ENCODE results near the gene FRA10AC1. TPM values are rescaled to one million over a fixed set of nuclear protein-coding genes. Genes with fewer than 3 reads are reported as not detected.

Gene FRA10AC1
- total RNA-seq, 1 experiment from 2014 or later = 21.6 TPM

DNA sequence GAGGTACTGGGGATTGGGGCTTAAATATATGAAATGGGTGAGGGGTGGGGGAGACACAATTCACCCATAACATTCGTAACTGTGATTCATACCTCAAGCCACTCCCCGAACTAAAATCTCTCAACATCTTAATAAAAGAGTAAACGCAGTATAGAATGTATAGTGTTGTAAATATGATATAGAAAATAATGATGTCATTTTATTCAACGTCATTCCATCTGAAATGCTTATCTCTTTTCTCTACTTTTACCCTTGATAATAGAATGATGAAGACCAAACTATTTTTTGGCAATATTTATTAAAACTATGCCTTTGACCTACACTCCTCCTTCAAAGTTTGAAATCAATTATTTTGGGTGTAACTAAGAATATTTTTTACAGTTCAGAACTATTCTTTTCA lies 36.4 kb downstream of the FRA10AC1 start:
- Histone ChIP-seq H3K4me3 (ENCODE audit: low read depth, low read length, poor library complexity, severe bottlenecking) (no peak overlapping the region), H3K9me3 (ENCODE audit: low read depth, low read length, poor library complexity, severe bottlenecking) (no peaks in the 10 kb centered on the region), H3K27me3 (replicated peaks; ENCODE audit: insufficient read depth, low read depth, low read length, poor library complexity) (no peaks in the 10 kb centered on the region), H3K4me1 (ENCODE audit: insufficient read depth, low read length, poor library complexity, severe bottlenecking) (no peaks in the 10 kb centered on the region), H3K27ac (ENCODE audit: low read depth, low read length, poor library complexity, severe bottlenecking) (no peak overlapping the region), H3K36me3 (ENCODE audit: insufficient read depth, low read length, poor library complexity, severe bottlenecking) (peaks cover 30% of the 10 kb centered on the region)
- TF ChIP-seq, protein P1, sequence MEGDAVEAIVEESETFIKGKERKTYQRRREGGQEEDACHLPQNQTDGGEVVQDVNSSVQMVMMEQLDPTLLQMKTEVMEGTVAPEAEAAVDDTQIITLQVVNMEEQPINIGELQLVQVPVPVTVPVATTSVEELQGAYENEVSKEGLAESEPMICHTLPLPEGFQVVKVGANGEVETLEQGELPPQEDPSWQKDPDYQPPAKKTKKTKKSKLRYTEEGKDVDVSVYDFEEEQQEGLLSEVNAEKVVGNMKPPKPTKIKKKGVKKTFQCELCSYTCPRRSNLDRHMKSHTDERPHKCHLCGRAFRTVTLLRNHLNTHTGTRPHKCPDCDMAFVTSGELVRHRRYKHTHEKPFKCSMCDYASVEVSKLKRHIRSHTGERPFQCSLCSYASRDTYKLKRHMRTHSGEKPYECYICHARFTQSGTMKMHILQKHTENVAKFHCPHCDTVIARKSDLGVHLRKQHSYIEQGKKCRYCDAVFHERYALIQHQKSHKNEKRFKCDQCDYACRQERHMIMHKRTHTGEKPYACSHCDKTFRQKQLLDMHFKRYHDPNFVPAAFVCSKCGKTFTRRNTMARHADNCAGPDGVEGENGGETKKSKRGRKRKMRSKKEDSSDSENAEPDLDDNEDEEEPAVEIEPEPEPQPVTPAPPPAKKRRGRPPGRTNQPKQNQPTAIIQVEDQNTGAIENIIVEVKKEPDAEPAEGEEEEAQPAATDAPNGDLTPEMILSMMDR (conservative IDR thresholded peaks at IDR 0.05; ENCODE audit: low read depth, low read length) = no peak
- no peak for TF ChIP-seq EZH2 (IDR thresholded peaks at IDR 0.05; ENCODE audit: borderline replicate concordance, low read depth, low read length, poor library complexity, severe bottlenecking)
- CTCF ChIA-PET = no interaction called here
- POLR2A ChIA-PET (ENCODE audit: low non-redundant PET) = no interaction called here
- intact Hi-C loops (cut with micrococcal nuclease; ENCODE audit: unreplicated experiment) = no loop called here
- no TSS peak for BruUV-seq (replicated peaks)
- no peak for DNase-seq (ENCODE audit: low spot score)

DNA sequence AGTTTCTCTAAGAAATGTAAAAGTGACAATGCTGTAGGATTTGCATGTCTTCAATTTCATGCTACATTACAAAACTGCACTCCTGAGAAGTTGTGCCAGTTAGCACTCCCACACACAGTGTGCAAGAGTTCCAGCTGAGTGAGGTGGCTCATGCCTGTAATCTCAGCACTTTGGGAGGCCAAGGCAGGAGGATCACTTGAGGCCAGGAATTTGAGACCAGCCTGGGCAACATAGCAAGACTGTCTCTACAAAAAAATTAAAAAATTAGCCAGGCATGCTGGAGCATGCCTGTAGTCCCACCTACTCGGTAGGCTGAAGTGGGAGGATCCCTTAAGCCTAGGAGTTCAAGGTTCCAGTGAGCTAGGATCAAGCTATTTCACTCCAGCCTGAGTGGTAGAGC lies 44.6 kb downstream of the FRA10AC1 start:
- intact Hi-C loops (cut with micrococcal nuclease; ENCODE audit: unreplicated experiment) = no loop called here
- no peak for TF ChIP-seq EZH2 (IDR thresholded peaks at IDR 0.05; ENCODE audit: borderline replicate concordance, low read depth, low read length, poor library complexity, severe bottlenecking)
- TF ChIP-seq, protein P1 (conservative IDR thresholded peaks at IDR 0.05; ENCODE audit: low read depth, low read length) = no peak
- DNase-seq (ENCODE audit: low spot score) = no peak
- Histone ChIP-seq H3K27ac (ENCODE audit: low read depth, low read length, poor library complexity, severe bottlenecking) (no peak overlapping the region), H3K36me3 (ENCODE audit: insufficient read depth, low read length, poor library complexity, severe bottlenecking) (no peaks in the 10 kb centered on the region), H3K27me3 (replicated peaks; ENCODE audit: insufficient read depth, low read depth, low read length, poor library complexity) (no peaks in the 10 kb centered on the region), H3K4me3 (ENCODE audit: low read depth, low read length, poor library complexity, severe bottlenecking) (no peak overlapping the region), H3K4me1 (ENCODE audit: insufficient read depth, low read length, poor library complexity, severe bottlenecking) (no peaks in the 10 kb centered on the region), H3K9me3 (ENCODE audit: low read depth, low read length, poor library complexity, severe bottlenecking) (no peaks in the 10 kb centered on the region)
- POLR2A ChIA-PET (ENCODE audit: low non-redundant PET) = no interaction called here
- BruUV-seq (replicated peaks) = no TSS peak
- CTCF ChIA-PET = no interaction called here

DNA sequence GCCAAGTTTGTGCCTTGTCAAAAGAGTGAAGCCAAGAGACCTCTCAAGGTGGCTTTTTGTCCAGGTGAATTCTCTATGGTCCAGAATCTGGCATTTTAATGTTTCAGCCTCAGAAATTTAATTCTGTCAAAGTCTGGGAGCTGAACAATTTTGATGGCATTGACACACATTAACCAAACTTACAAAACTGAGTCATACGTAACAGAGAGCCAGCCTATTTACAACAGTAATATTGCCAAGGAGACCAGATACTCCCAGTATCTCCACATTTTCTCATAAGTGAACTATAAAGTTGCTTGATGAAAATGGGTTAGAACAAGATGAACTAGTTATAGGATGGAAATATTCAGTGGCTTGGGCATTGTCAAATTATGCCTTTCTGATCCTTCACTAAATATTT lies 46.2 kb downstream of the FRA10AC1 start:
- CTCF ChIA-PET = no interaction called here
- intact Hi-C loops (cut with micrococcal nuclease; ENCODE audit: unreplicated experiment) = no loop called here
- H3K4me3 ChIP-seq (ENCODE audit: low read depth, low read length, poor library complexity, severe bottlenecking) = no peak overlapping the region
- H3K27ac ChIP-seq (ENCODE audit: low read depth, low read length, poor library complexity, severe bottlenecking) = no peak overlapping the region
- BruUV-seq (replicated peaks) = no TSS peak
- H3K4me1 ChIP-seq (ENCODE audit: insufficient read depth, low read length, poor library complexity, severe bottlenecking) = no peaks in the 10 kb centered on the region
- H3K27me3 ChIP-seq (replicated peaks; ENCODE audit: insufficient read depth, low read depth, low read length, poor library complexity) = no peaks in the 10 kb centered on the region
- H3K36me3 ChIP-seq (ENCODE audit: insufficient read depth, low read length, poor library complexity, severe bottlenecking) = no peaks in the 10 kb centered on the region
- H3K9me3 ChIP-seq (ENCODE audit: low read depth, low read length, poor library complexity, severe bottlenecking) = no peaks in the 10 kb centered on the region
- TF ChIP-seq EZH2 (IDR thresholded peaks at IDR 0.05; ENCODE audit: borderline replicate concordance, low read depth, low read length, poor library complexity, severe bottlenecking) = no peak
- TF ChIP-seq, protein P1 (conservative IDR thresholded peaks at IDR 0.05; ENCODE audit: low read depth, low read length) = no peak
- DNase-seq (ENCODE audit: low spot score) = no peak
- POLR2A ChIA-PET (ENCODE audit: low non-redundant PET) = no interaction called here
